K562 (cell line): ENCODE measurements around the gene RNF224. TPM values are rescaled to one million over a fixed set of nuclear protein-coding genes. Genes with fewer than 3 reads are reported as not detected.

Source experiments
- ATF7 ChIP-seq: fragments of 450-650 bp; IDR thresholded peaks from 2 replicates; pipeline ENCODE4 v1.7.1; 2014; ENCODE audit warnings: mild to moderate bottlenecking, moderate library complexity
- CREBBP ChIP-seq: IDR thresholded peaks from one replicate; pipeline ENCODE4 v1.6.1; 2012; ENCODE audit warnings: low read depth, mild to moderate bottlenecking, control low read depth, inconsistent platforms, low read length
- CTBP1 ChIP-seq: fragments of 450-650 bp; IDR thresholded peaks from 2 replicates; pipeline ENCODE4 v1.6.1; 2016; ENCODE audit warnings: borderline replicate concordance
- ETV5 ChIP-seq: sonication (generic); formaldehyde crosslinking; IDR thresholded peaks from 2 replicates; pipeline ENCODE4 v1.4.0; 2020; ENCODE audit warnings: low read depth, mild to moderate bottlenecking, missing genetic modification reagents
- ETV6 ChIP-seq, 3 experiments: fragments of 150-350 bp in 1 of 3; sonication (generic) in 1 of 3; formaldehyde crosslinking in 1 of 3; IDR thresholded peaks; 2 replicates each; pipeline versions ENCODE4 v1.6.1 to v1.8.0; 2014 to 2022; ENCODE audit warnings: borderline replicate concordance in 2 of 3, low read depth in 2 of 3, antibody characterized with exemption in 1 of 3, low read length in 1 of 3, mild to moderate bottlenecking in 1 of 3, missing genetic modification reagents in 1 of 3
- FOXK2 ChIP-seq, 2 experiments: fragments of 450-650 bp; IDR thresholded peaks in 1 of 2; conservative IDR thresholded peaks in 1 of 2; 2 replicates each; pipeline ENCODE4 v1.6.1; 2016; ENCODE audit warnings: low read depth in 2 of 2, mild to moderate bottlenecking in 1 of 2
- GTF2E2 ChIP-seq: fragments of 200-800 bp; sonication (Bioruptor generic); IDR thresholded peaks from 2 replicates; pipeline ENCODE4 v1.6.1; 2016; ENCODE audit warnings: missing genetic modification characterization, missing compliant biosample characterization
- GTF2F1 ChIP-seq: IDR thresholded peaks from 2 replicates; pipeline ENCODE4 v1.6.1; 2011; ENCODE audit warnings: low read depth, low read length, improper control_type of control experiment
- HDAC1 ChIP-seq, 2 experiments: fragments of 450-650 bp; IDR thresholded peaks; 2 replicates each; pipeline ENCODE4 v1.6.1; 2016 to 2017; ENCODE audit warnings: inconsistent platforms in 1 of 2, mild to moderate bottlenecking in 1 of 2, moderate library complexity in 1 of 2
- NEUROD1 ChIP-seq: fragments of 150-350 bp; IDR thresholded peaks from 2 replicates; pipeline ENCODE4 v1.6.1; 2014; ENCODE audit warnings: borderline replicate concordance, low read length, low read depth; ENCODE audit not compliant: partially characterized antibody
- PHF20 ChIP-seq: fragments of 450-650 bp; IDR thresholded peaks from 2 replicates; pipeline ENCODE4 v1.6.1; 2018; ENCODE audit not compliant: partially characterized antibody
- SMAD1 ChIP-seq: fragments of 150-350 bp; IDR thresholded peaks from 2 replicates; pipeline ENCODE4 v1.6.1; 2014; ENCODE audit warnings: low read length, low read depth; ENCODE audit not compliant: partially characterized antibody
- SMARCB1 ChIP-seq: IDR thresholded peaks from 2 replicates; pipeline ENCODE4 v1.6.1; 2011; ENCODE audit warnings: improper control_type of control experiment, low read depth; ENCODE audit not compliant: insufficient read length
- SP2 ChIP-seq: IDR thresholded peaks from 2 replicates; pipeline ENCODE4 v1.6.1; 2011; ENCODE audit warnings: mild to moderate bottlenecking, low read depth, low read length, moderate library complexity; ENCODE audit not compliant: poor library complexity, severe bottlenecking; ENCODE audit errors: extremely low read depth
- YY1 ChIP-seq, 3 experiments: IDR thresholded peaks; 2 replicates each; pipeline ENCODE4 v1.6.1; 2011; ENCODE audit warnings: low read length in 2 of 3, mild to moderate bottlenecking in 2 of 3, moderate library complexity in 2 of 3, borderline replicate concordance in 1 of 3, control low read depth in 1 of 3, low read depth in 1 of 3; ENCODE audit not compliant: insufficient read depth in 3 of 3, insufficient replicate concordance in 2 of 3, control insufficient read depth in 1 of 3, insufficient read length in 1 of 3; ENCODE audit errors: extremely low read depth in 1 of 3
- ZBTB2 ChIP-seq: fragments of 450-650 bp; IDR thresholded peaks from 2 replicates; pipeline ENCODE4 v1.6.1; 2016; ENCODE audit warnings: antibody characterized with exemption
- ZFX ChIP-seq: sonication (generic); formaldehyde crosslinking; IDR thresholded peaks from 2 replicates; pipeline ENCODE4 v1.8.0; 2022; ENCODE audit warnings: mild to moderate bottlenecking, missing genetic modification reagents, moderate library complexity
- polyA plus RNA-seq, 8 experiments: library from polyadenylated mRNA; depleted of rRNA in 4 of 8; stranded (reverse) in 5 of 8; unstranded in 3 of 8; fragments of >200 nt; fragmentation: Nextera tagmentation in 2 of 8; fragmentation: Illumina TruSeq in 1 of 8; extraction: Ambion mirVana in 2 of 8; extraction: Trizol in 1 of 8; gene quantifications; 2 replicates each; pipeline versions ENCODE4 v1.2.1 to v1.2.3, GENCODE V29; 2011 to 2014; ENCODE audit warnings: inconsistent platforms in 1 of 8, missing spikeins in 1 of 8
- total RNA-seq, 7 experiments: library from RNA; depleted of rRNA in 6 of 7; stranded (reverse); fragments of >200 nt in 6 of 7; fragmentation: Illumina TruSeq in 2 of 7; extraction: Trizol in 2 of 7; gene quantifications; 2 replicates each; pipeline versions ENCODE4 v1.2.1 to v1.2.3, GENCODE V29; 2011 to 2021; ENCODE audit warnings: low replicate concordance in 1 of 7
- TF ChIP-seq, protein P1 (sequence below): fragments of 450-650 bp; formaldehyde crosslinking; IDR thresholded peaks from 2 replicates; pipeline ENCODE4 v1.4.0; 2020; ENCODE audit warnings: mild to moderate bottlenecking, mixed read lengths

RNF224 gene
- total and polyA plus RNA-seq, 9 of the 15 experiments (the other 6 are each of a cell fraction or from before 2014, with no cell fraction given): not detected

- TF ChIP-seq GTF2F1 (0 out of 2 replicates have a peak, but pooled peaks have one; percentile 46), SMARCB1 (no peak), CREBBP (no peak), ZFX (CRISPR knock-in tag) (peak; percentile 78), PHF20 (peak; percentile 78), YY1 (IDR thresholded peaks at IDR 0.05; ENCODE audit: borderline replicate concordance in 1 of 3, control insufficient read depth in 1 of 3, extremely low read depth in 1 of 3, insufficient read depth in 3 of 3, insufficient read length in 1 of 3, insufficient replicate concordance in 2 of 3, low read depth in 1 of 3, low read length in 2 of 3) (peak in 2 of 3 experiments; percentile 82 to 83), GTF2E2 (tag) (peak; percentile 75; the same call in 1 of the 2 replicates), ATF7 (peak; percentile 56; the same call in 1 of the 2 replicates), SMAD1 (no peak), ETV5 (CRISPR knock-in tag) (0 out of 2 replicates have a peak, but pooled peaks have one; percentile 27), CTBP1 (peak; percentile 44), FOXK2 (conservative IDR thresholded peaks at IDR 0.05 in 1 of 2, IDR thresholded peaks at IDR 0.05 in 1 of 2; ENCODE audit: low read depth in 2 of 2) (peak in 1 of 2 experiments; percentile 55; a peak in 1 of 4 replicates), SP2 (peak; percentile 56), ZBTB2 (peak; percentile 97), HDAC1 (IDR thresholded peaks at IDR 0.05) (peak in 1 of 2 experiments; percentile 56; a peak in 1 of 4 replicates), ETV6 (IDR thresholded peaks at IDR 0.05; ENCODE audit: borderline replicate concordance in 1 of 2, low read depth in 2 of 2, low read length in 1 of 2) (peak in 1 of 2 experiments; percentile 17; a peak in 1 of 4 replicates), ETV6 (CRISPR knock-in tag; IDR thresholded peaks at IDR 0.05; ENCODE audit: borderline replicate concordance) (no peak), NEUROD1 (peak; percentile 96)
- TF ChIP-seq, protein P1, sequence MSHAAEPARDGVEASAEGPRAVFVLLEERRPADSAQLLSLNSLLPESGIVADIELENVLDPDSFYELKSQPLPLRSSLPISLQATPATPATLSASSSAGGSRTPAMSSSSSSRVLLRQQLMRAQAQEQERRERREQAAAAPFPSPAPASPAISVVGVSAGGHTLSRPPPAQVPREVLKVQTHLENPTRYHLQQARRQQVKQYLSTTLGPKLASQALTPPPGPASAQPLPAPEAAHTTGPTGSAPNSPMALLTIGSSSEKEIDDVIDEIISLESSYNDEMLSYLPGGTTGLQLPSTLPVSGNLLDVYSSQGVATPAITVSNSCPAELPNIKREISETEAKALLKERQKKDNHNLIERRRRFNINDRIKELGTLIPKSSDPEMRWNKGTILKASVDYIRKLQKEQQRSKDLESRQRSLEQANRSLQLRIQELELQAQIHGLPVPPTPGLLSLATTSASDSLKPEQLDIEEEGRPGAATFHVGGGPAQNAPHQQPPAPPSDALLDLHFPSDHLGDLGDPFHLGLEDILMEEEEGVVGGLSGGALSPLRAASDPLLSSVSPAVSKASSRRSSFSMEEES (CRISPR knock-in tag): no peak
Observed at GRCh38 chr9:137223078-137223970, 4.0 kb upstream of the RNF224 start (continued).
